Choroid plexus epithelial cell (primary cell): ENCODE data around the gene ABCB7.
A peak's percentile ranks its signal among the peaks of the same experiment; 100 is the strongest.
"Not testable (repeated sequence)": the region's sequence is repeated elsewhere in the genome, so short reads cannot be mapped to it uniquely, and the experiment has no call there.

ENCODE experiments used
- DNase-seq: peaks from one replicate; pipeline ENCODE4 v3.0.0-alpha.2; 2010; ENCODE audit warnings: low read depth
- H3K4me3 ChIP-seq: 2 replicates; pipeline ENCODE4 v1.5.1; 2011; ENCODE audit warnings: low read depth, mild to moderate bottlenecking, control low read depth, low read length, moderate library complexity
- TF ChIP-seq, protein P1 (sequence below): conservative IDR thresholded peaks from 2 replicates; pipeline ENCODE4 v1.5.1; 2011; ENCODE audit warnings: low read depth, mild to moderate bottlenecking, control low read depth, inconsistent platforms, low read length, moderate library complexity

The ABCB7 gene

DNA sequence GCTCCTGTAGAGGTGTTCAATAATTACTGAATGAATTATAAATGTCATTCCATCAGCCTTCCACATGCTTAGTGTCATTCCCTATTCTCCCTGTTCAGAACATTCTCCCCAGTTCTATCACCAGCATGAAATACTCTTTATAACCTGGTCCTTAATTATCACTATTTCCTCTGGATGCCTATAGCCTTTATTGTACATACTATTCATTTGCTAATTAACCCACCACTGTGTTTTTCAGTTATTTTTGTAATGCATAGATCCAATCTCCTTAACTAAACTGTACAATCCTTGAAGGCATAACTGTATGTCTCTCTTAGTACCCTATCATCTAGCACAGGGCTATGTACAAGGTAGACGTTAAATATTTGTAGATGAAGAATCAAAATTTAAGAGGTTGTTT is 1.2 kb downstream of the ABCB7 start:
- no peak for DNase-seq
- TF ChIP-seq, protein P1, sequence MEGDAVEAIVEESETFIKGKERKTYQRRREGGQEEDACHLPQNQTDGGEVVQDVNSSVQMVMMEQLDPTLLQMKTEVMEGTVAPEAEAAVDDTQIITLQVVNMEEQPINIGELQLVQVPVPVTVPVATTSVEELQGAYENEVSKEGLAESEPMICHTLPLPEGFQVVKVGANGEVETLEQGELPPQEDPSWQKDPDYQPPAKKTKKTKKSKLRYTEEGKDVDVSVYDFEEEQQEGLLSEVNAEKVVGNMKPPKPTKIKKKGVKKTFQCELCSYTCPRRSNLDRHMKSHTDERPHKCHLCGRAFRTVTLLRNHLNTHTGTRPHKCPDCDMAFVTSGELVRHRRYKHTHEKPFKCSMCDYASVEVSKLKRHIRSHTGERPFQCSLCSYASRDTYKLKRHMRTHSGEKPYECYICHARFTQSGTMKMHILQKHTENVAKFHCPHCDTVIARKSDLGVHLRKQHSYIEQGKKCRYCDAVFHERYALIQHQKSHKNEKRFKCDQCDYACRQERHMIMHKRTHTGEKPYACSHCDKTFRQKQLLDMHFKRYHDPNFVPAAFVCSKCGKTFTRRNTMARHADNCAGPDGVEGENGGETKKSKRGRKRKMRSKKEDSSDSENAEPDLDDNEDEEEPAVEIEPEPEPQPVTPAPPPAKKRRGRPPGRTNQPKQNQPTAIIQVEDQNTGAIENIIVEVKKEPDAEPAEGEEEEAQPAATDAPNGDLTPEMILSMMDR = no peak
- H3K4me3 ChIP-seq = no peak overlapping the region

DNA sequence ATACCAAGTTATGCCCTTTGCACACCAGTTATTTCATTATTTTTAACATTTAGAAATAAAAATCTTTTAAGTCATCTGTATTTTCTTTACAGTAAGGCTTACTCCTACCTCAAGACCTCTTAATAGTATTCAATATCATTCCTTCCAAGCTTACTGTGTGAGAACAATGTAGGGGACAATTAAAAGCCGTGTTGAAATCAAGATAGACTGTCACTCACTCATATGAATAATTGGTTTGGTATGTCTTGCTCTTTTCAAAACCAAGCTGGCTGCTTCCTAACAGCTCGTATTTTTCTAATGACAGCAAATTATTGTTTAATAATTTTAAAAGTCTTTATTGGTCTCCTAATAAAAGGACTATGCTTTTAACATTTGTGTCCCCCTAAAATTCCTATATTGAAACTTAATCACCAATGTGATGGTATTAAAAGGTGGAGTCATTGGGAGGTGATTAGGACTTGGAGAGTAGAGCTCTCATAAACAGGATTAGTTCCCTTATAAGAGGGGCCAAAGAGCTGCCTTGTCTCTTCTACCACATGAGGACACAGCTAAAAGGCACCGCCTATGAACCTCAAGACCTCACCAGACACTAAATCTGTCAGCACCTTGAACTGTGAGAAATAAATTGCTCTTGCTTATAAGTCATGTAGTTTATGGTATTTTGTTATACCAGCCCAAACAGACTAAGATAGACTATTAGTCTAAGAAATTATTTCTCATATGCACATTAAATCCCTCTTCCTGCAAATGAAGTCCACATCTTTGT is 4.1 kb downstream of the ABCB7 start:
- no peak overlapping the region for H3K4me3 ChIP-seq
- TF ChIP-seq, protein P1 = no peak
- peak; percentile 14 for DNase-seq

DNA sequence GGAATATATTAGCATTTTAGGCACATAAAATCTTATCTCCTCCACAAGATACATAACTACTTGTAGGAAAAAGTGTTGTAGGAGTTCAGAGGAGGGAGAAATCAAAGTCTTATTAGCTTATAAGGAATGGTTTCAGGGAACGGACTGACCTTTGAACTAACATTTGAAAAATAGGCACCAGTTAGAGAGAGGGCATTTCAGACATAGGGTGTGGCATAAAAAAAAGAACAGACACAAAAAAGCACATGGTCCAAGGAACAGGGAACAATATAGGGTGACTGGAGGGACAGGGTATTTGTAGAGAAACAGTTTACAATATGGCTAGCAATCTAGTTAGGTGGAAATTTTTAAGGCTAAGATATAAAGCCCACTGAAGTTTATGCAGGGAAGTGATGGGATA is 6.4 kb downstream of the ABCB7 start:
- no peak for DNase-seq
- H3K4me3 ChIP-seq = no peak overlapping the region
- TF ChIP-seq, protein P1 = no peak

DNA sequence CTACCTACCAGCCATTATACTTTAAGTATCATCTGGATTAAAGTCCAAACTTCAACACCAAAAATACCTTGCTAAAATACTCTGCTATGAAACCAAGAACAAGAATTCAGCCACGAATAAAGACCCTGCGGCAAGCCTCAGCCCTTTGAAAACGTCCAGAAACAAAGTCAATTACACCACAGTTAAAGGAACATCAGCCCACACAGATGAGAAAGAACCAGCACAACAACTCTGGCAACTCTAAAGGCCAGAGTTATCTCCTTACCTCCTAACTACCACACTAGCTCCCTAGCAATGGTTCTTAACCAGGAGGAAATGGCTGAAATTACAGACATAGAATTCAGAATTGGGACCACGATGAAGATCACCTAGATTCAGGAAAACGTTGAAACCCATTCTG is 23.4 kb downstream of the ABCB7 start:
- TF ChIP-seq, protein P1 = no peak
- no peak for DNase-seq
- H3K4me3 ChIP-seq = no peak overlapping the region

DNA sequence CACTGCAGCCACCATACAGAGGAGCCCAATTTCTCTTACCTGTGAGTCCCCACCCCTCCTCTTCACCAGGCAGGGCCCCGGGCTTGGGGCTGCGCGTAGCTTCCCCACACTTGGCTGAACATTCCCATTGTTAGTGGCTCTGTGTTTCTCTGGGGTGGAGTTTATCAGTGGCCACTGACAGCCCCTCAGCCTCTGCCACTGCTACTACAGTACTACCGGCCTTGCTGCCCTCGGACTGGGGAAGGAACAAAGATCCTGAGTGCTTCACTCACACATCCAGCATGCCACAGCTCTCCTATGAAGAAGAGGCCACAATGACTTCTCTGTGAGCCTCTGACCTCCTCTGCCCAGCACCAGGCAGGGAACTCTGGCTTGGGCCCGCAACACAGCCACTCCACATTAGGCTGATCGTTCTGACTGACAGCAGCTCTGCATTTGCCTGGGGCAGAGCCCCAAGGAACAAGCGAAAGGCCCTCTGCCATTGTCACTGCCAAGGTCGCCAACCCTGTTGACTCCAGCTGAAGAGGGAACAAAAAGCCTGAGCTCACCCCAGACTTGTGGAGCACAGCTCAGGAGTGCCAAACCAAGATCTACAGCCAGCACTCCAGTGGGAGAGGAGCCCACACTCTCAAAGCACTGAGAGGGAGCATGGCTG is 24.0 kb downstream of the ABCB7 start:
- TF ChIP-seq, protein P1 = no peak
- H3K4me3 ChIP-seq = no peak overlapping the region
- no peak for DNase-seq

DNA sequence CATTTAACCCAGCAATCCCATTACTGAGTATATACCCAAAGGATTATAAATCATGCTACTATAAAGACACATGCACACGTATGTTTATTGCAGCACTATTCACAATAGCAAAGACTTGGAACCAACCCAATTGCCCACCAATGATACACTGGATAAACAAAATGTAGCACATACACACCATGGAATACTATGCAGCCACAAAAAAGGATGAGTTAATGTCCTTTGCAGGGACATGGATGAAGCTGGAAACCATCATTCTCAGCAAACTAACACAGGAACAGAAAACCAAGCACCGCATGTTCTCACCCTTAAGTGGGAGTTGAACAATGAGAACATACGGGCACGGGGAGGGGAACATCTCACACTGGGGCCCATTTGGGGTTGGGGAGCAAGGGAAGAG is 27.0 kb downstream of the ABCB7 start:
- H3K4me3 ChIP-seq, DNase-seq: not testable (repeated sequence)

DNA sequence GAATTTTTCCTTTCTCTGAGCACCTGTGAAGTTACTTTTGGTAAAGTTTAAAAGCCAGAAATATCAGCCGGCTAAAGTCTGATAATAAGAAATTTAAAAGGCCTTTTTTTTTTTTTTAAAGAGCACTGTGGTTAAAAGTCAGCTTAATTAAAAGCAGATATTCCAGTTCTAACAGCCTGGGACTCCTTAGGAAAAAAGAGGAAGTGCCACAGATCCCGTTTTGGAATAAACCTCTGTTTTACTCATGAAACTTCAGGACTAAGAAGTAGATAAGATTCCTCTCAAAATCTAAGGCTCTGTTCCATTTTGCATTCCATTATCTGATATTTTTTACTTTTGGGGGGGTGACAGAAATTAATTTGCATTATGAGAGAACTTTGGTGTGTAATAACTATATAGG is 37.8 kb downstream of the ABCB7 start:
- TF ChIP-seq, protein P1 = no peak
- DNase-seq = no peak
- no peak overlapping the region for H3K4me3 ChIP-seq
